ENCODE data around the gene ARHGAP9.

DNA sequence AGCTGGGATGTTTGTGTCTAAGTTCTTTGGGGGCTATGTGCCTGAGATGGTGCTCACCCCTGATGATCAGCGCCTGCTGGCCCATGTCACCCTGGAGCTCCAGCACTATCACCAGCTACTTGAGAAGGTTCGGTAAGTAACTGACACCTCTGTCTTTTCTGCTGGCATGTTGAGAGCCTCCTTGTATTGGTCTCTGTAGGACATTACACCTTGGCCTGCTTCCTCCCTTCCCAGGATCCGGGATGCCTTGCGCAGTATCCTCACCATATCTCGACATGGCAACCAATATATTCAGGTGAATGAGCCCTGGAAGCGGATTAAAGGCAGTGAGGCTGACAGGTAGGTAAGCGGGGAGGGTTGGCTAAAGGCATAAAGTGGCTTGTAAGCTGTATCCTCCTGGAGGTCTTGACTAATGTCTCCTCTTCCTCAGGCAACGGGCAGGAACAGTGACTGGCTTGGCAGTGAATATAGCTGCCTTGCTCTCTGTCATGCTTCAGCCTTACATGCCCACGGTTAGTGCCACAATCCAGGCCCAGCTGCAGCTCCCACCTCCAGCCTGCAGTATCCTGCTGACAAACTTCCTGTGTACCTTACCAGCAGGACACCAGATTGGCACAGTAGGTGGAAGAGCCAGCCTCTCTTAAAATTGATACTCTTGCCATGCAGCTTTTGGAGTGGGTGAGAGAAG, 35.2 kb upstream of the ARHGAP9 start:
- TF ChIP-seq POLR2AphosphoS5 (IDR thresholded peaks at IDR 0.05) = no peak
- TF ChIP-seq, protein P1, sequence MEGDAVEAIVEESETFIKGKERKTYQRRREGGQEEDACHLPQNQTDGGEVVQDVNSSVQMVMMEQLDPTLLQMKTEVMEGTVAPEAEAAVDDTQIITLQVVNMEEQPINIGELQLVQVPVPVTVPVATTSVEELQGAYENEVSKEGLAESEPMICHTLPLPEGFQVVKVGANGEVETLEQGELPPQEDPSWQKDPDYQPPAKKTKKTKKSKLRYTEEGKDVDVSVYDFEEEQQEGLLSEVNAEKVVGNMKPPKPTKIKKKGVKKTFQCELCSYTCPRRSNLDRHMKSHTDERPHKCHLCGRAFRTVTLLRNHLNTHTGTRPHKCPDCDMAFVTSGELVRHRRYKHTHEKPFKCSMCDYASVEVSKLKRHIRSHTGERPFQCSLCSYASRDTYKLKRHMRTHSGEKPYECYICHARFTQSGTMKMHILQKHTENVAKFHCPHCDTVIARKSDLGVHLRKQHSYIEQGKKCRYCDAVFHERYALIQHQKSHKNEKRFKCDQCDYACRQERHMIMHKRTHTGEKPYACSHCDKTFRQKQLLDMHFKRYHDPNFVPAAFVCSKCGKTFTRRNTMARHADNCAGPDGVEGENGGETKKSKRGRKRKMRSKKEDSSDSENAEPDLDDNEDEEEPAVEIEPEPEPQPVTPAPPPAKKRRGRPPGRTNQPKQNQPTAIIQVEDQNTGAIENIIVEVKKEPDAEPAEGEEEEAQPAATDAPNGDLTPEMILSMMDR (IDR thresholded peaks at IDR 0.05) = no peak
- no peak for TF ChIP-seq POLR2A (IDR thresholded peaks at IDR 0.05)

Measured in stomach (tissue), 4 donors.